WTC11 (cell line): ENCODE measurements around the gene HECW1. TPM values are rescaled to one million over a fixed set of nuclear protein-coding genes. Genes with fewer than 3 reads are reported as not detected.

Source experiments
- ATAC-seq: fragments of 200-7000 bp; cut with Tn5 transposase; 2 replicates; pipeline ENCODE4 v1.10.0; 2021; ENCODE audit warnings: mild to moderate bottlenecking, moderate library complexity
- CTCF ChIA-PET: fragments of 300-600 bp; sonication (Branson Sonifier 250); formaldehyde crosslinking; loops from one replicate; lab custom pipeline; 2021; ENCODE audit warnings: antibody characterized with exemption; lab: Charles Lee
- POLR2A ChIA-PET: fragments of 350-600 bp; sonication (Branson Sonifier 250); formaldehyde crosslinking; loops from one replicate; lab custom pipeline; 2021; ENCODE audit warnings: antibody characterized with exemption; lab: Charles Lee
- DNase-seq: peaks from one replicate; pipeline ENCODE4 v3.0.0; 2021; ENCODE audit warnings: low spot score
- H3K27ac Mint-ChIP-seq: 2 replicates; pipeline ENCODE4 v1.8.0; 2021; ENCODE audit warnings: mixed read lengths
- H3K27me3 Mint-ChIP-seq: 2 replicates; pipeline ENCODE4 v1.8.0; 2021; ENCODE audit warnings: low read depth, mild to moderate bottlenecking, moderate library complexity, mixed read lengths
- H3K36me3 Mint-ChIP-seq: 2 replicates; pipeline ENCODE4 v1.8.0; 2021; ENCODE audit warnings: mixed read lengths
- H3K4me1 Mint-ChIP-seq: 2 replicates; pipeline ENCODE4 v1.8.0; 2022; ENCODE audit warnings: mixed read lengths
- H3K4me3 Mint-ChIP-seq: 2 replicates; pipeline ENCODE4 v1.8.0; 2021; ENCODE audit warnings: mild to moderate bottlenecking, moderate library complexity, mixed read lengths
- H3K9me3 Mint-ChIP-seq: 2 replicates; pipeline ENCODE4 v1.8.0; 2021; ENCODE audit warnings: mixed read lengths
- AFF4 ChIP-seq: sonication (generic); formaldehyde crosslinking; IDR thresholded peaks from 2 replicates; pipeline ENCODE4 v1.8.1; 2023; ENCODE audit warnings: mild to moderate bottlenecking, missing genetic modification reagents, borderline replicate concordance
- CREB1 ChIP-seq: sonication (generic); formaldehyde crosslinking; IDR thresholded peaks from 2 replicates; pipeline ENCODE4 v1.8.0; 2023; ENCODE audit warnings: mild to moderate bottlenecking, missing genetic modification reagents
- ELF4 ChIP-seq: sonication (generic); formaldehyde crosslinking; IDR thresholded peaks from 2 replicates; pipeline ENCODE4 v1.8.1; 2022; ENCODE audit warnings: low read depth, mild to moderate bottlenecking, moderate library complexity, missing genetic modification reagents
- EMX1 ChIP-seq: fragments of 250-450 bp; sonication (Bioruptor Pico); IDR thresholded peaks from 2 replicates; pipeline ENCODE4 v1.8.0; 2021; ENCODE audit warnings: mild to moderate bottlenecking
- IRF1 ChIP-seq: sonication (generic); formaldehyde crosslinking; IDR thresholded peaks from 2 replicates; pipeline ENCODE4 v1.8.0; 2023; ENCODE audit warnings: missing genetic modification reagents
- IRF2 ChIP-seq: sonication (generic); formaldehyde crosslinking; IDR thresholded peaks from 2 replicates; pipeline ENCODE4 v1.8.0; 2022; ENCODE audit warnings: low read depth, missing genetic modification reagents, borderline replicate concordance
- NFATC4 ChIP-seq: fragments of 250-450 bp; sonication (Bioruptor Pico); IDR thresholded peaks from 2 replicates; pipeline ENCODE4 v1.9.0; 2021; ENCODE audit warnings: mild to moderate bottlenecking
- SMAD3 ChIP-seq: sonication (generic); formaldehyde crosslinking; IDR thresholded peaks from 2 replicates; pipeline ENCODE4 v1.8.0; 2022; ENCODE audit warnings: missing genetic modification reagents, mild to moderate bottlenecking, borderline replicate concordance
- STAT6 ChIP-seq: sonication (generic); formaldehyde crosslinking; conservative IDR thresholded peaks from 2 replicates; pipeline ENCODE4 v1.8.1; 2023; ENCODE audit warnings: mild to moderate bottlenecking, low read depth, missing genetic modification reagents, moderate library complexity
- TEAD4 ChIP-seq: sonication (generic); formaldehyde crosslinking; IDR thresholded peaks from 2 replicates; pipeline ENCODE4 v1.8.0; 2022; ENCODE audit warnings: mild to moderate bottlenecking, missing genetic modification reagents
- ZNF121 ChIP-seq: sonication (generic); formaldehyde crosslinking; IDR thresholded peaks from 2 replicates; pipeline ENCODE4 v1.8.0; 2023; ENCODE audit warnings: missing genetic modification reagents
- ZNF138 ChIP-seq: sonication (generic); formaldehyde crosslinking; conservative IDR thresholded peaks from 2 replicates; pipeline ENCODE4 v1.8.1; 2022; ENCODE audit warnings: mild to moderate bottlenecking, moderate library complexity, missing genetic modification reagents
- ZNF671 ChIP-seq: fragments of 250-450 bp; sonication (Bioruptor Pico); IDR thresholded peaks from 2 replicates; pipeline ENCODE4 v1.8.0; 2021; ENCODE audit warnings: mild to moderate bottlenecking
- ZSCAN18 ChIP-seq: fragments of 250-450 bp; sonication (Bioruptor Pico); IDR thresholded peaks from 2 replicates; pipeline ENCODE4 v2.1.2; 2022; ENCODE audit warnings: mild to moderate bottlenecking, moderate library complexity
- total RNA-seq: library from RNA; stranded (reverse); gene quantifications from 3 replicates; pipeline ENCODE4 v1.2.3, GENCODE V29; 2021
- TF ChIP-seq, protein P1 (sequence below): sonication (generic); formaldehyde crosslinking; IDR thresholded peaks from 2 replicates; pipeline ENCODE4 v1.8.1; 2022; ENCODE audit warnings: low read depth, missing genetic modification reagents, borderline replicate concordance
- TF ChIP-seq, protein P2 (sequence below): sonication (generic); formaldehyde crosslinking; IDR thresholded peaks from 2 replicates; pipeline ENCODE4 v1.8.0; 2022; ENCODE audit warnings: mild to moderate bottlenecking, missing genetic modification reagents

The HECW1 gene
- total RNA-seq, 1 experiment from 2014 or later: 6.1 TPM

DNA sequence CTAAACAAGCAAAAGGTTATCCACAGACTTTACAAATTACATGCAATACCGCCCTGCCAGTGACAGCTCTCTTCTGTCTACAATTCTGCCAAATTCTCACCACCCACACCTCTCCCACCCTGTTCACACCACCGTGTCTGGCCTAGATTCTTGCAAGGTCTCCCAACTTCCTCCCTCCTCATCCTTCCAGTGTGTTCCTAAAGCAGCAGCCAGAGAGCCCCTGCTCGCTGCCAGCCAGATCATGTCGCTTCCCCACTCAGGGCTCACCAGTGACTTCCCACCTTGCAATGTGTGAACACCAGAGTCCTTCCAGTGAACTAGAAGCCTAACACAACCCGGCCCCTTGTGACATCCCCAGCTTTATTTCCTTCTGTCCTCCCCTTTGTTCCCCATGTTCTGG is 121.6 kb downstream of the HECW1 start (continued):
- TF ChIP-seq AFF4: no peak
- TF ChIP-seq STAT6: no peak
- TF ChIP-seq NFATC4 (CRISPR knock-in tag): no peak
- TF ChIP-seq, protein P1, sequence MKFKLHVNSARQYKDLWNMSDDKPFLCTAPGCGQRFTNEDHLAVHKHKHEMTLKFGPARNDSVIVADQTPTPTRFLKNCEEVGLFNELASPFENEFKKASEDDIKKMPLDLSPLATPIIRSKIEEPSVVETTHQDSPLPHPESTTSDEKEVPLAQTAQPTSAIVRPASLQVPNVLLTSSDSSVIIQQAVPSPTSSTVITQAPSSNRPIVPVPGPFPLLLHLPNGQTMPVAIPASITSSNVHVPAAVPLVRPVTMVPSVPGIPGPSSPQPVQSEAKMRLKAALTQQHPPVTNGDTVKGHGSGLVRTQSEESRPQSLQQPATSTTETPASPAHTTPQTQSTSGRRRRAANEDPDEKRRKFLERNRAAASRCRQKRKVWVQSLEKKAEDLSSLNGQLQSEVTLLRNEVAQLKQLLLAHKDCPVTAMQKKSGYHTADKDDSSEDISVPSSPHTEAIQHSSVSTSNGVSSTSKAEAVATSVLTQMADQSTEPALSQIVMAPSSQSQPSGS (CRISPR knock-in tag): no peak

DNA sequence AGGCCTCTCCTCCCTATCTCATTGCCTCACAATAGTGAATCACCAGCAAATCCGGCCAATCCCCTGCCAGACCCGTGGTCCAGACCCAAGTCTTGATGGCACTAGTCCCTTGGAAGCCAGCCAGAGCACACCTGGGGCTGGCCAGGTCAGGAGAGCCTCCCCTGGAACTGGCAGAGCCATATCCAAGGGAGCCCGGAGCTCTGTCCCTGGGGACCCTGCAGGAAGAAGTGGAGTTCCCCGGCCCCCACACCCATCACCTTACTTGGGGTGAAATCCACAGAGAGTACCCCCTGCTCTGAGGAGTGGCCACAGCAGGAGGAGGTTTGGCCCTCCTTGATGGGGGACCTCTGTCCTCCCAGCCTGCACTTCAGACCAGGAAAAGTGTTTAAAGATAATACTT is 122.5 kb downstream of the HECW1 start:
- ChIA-PET CTCF (no interaction called here), POLR2A (interaction anchor here (0.6 kb wide), 1 partner anchor 353 kb away, joined by 3 read pairs; no protein-coding TSS in a partner anchor)
- H3K4me3 Mint-ChIP-seq: no peak overlapping the region
- H3K27ac Mint-ChIP-seq: no peak overlapping the region
- 0 out of 2 replicates have a peak, but pooled peaks cover 4% of the 10 kb centered on the region for H3K9me3 Mint-ChIP-seq
- ATAC-seq (no peak), DNase-seq (no peak)
- H3K27me3 Mint-ChIP-seq: no peaks in the 10 kb centered on the region
- no peaks in the 10 kb centered on the region for H3K36me3 Mint-ChIP-seq
- TF ChIP-seq AFF4 (no peak), ZNF671 (CRISPR knock-in tag) (no peak), TEAD4 (no peak), SMAD3 (no peak), ZNF121 (CRISPR knock-in tag) (no peak), ZSCAN18 (CRISPR knock-in tag) (no peak), EMX1 (no peak), IRF1 (CRISPR knock-in tag) (no peak), ELF4 (CRISPR knock-in tag) (no peak), IRF2 (no peak), ZNF138 (no peak), CREB1 (CRISPR knock-in tag) (no peak)
- TF ChIP-seq, protein P2, sequence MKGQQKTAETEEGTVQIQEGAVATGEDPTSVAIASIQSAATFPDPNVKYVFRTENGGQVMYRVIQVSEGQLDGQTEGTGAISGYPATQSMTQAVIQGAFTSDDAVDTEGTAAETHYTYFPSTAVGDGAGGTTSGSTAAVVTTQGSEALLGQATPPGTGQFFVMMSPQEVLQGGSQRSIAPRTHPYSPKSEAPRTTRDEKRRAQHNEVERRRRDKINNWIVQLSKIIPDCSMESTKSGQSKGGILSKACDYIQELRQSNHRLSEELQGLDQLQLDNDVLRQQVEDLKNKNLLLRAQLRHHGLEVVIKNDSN (CRISPR knock-in tag): no peak
- peaks cover 37% of the 10 kb centered on the region for H3K4me1 Mint-ChIP-seq
